Activated CD8-positive, alpha-beta T cell treated with anti-CD3 and anti-CD28 coated beads, Interleukin-2, amount 10 ng/mL, durations not matched to agents 7 days and 5 days (primary cell): ENCODE measurements around the gene MRPL36. TPM values are rescaled to one million over a fixed set of nuclear protein-coding genes. Genes with fewer than 3 reads are reported as not detected.
"Not testable (repeated sequence)": the region's sequence is repeated elsewhere in the genome, so short reads cannot be mapped to it uniquely, and the experiment has no call there.

Experiments used
- ATAC-seq: fragments of 150-1000 bp; cut with Tn5 transposase; one replicate; pipeline ENCODE4 v1.10.0; 2021; ENCODE audit warnings: moderate library complexity
- CTCF ChIA-PET: fragments of 350-600 bp; sonication (Branson Sonifier 250); formaldehyde crosslinking; loops from one replicate; lab custom pipeline; 2021; ENCODE audit warnings: antibody characterized with exemption; lab: Charles Lee
- POLR2A ChIA-PET: fragments of 350-600 bp; sonication (Branson Sonifier 250); formaldehyde crosslinking; loops from one replicate; lab custom pipeline; 2021; ENCODE audit warnings: antibody characterized with exemption; lab: Charles Lee
- DNase-seq: peaks from one replicate; pipeline ENCODE4 v3.0.0-alpha.2; 2020
- H3K27ac Mint-ChIP-seq: one replicate; pipeline ENCODE4 v1.8.0; 2021; ENCODE audit warnings: mild to moderate bottlenecking, mixed read lengths
- H3K27me3 Mint-ChIP-seq: one replicate; pipeline ENCODE4 v1.8.0; 2021; ENCODE audit warnings: low read depth, mixed read lengths
- H3K36me3 Mint-ChIP-seq: one replicate; pipeline ENCODE4 v1.8.0; 2021; ENCODE audit warnings: low read depth, mixed read lengths
- H3K4me1 Mint-ChIP-seq: one replicate; pipeline ENCODE4 v1.8.0; 2021; ENCODE audit warnings: low read depth, mixed read lengths
- H3K4me3 Mint-ChIP-seq: one replicate; pipeline ENCODE4 v1.8.0; 2021; ENCODE audit warnings: mild to moderate bottlenecking, mixed read lengths
- H3K9me3 Mint-ChIP-seq: one replicate; pipeline ENCODE4 v1.8.0; 2022; ENCODE audit warnings: mixed read lengths; ENCODE audit not compliant: insufficient read depth
- total RNA-seq, 2 experiments: library from RNA; stranded (reverse); gene quantifications; one replicate each; pipeline ENCODE4 v1.2.3, GENCODE V29; 2021

MRPL36 gene
- total RNA-seq, 2 experiments from 2014 or later: 57.9 to 60.4 TPM

DNA sequence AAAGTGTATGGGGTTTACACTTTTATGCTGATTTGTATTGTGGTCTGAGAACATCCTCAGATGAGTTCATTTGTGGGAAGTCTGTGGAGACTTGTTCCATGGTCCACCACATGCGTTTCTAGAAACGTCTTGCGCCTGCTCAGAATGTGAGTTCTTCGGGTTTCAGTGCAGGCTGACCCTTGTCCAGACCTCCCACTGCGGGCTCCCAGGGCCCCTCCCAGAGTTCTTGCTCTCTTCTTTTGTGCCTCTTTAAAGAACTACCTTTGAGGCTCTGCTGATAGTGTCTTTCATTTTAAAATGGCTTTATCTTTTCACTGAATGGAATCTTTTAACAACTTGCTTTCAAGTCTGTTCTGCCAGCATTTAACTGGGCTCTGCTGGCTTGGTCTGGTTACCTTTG, 19.1 kb upstream of the MRPL36 start:
- ATAC-seq (no peak), DNase-seq (no peak)
- Mint-ChIP-seq H3K27me3 (no peaks in the 10 kb centered on the region), H3K36me3 (peaks cover 53% of the 10 kb centered on the region), H3K9me3 (no peaks in the 10 kb centered on the region), H3K4me1 (peaks cover 5% of the 10 kb centered on the region), H3K27ac (no peak overlapping the region), H3K4me3 (no peak overlapping the region)
- POLR2A ChIA-PET: no interaction called here
- CTCF ChIA-PET: no interaction called here

- H3K27me3 Mint-ChIP-seq: no peaks in the 10 kb centered on the region
- DNase-seq: no peak
- H3K27ac Mint-ChIP-seq: no peak overlapping the region
- ChIA-PET POLR2A (no interaction called here), CTCF (no interaction called here)
- H3K9me3 Mint-ChIP-seq: no peaks in the 10 kb centered on the region
- H3K4me3 Mint-ChIP-seq: no peak overlapping the region
- peaks cover 56% of the 10 kb centered on the region for H3K36me3 Mint-ChIP-seq
- H3K4me1 Mint-ChIP-seq: peaks cover 5% of the 10 kb centered on the region
- peak; percentile 36 for ATAC-seq
Measured at GRCh38 chr5:1817261-1818043, 17.8 kb upstream of the MRPL36 start.

GRCh38 chr5:1816495-1817089, 17.0 kb upstream of the MRPL36 start:
- H3K36me3 Mint-ChIP-seq: peaks cover 63% of the 10 kb centered on the region
- H3K4me1 Mint-ChIP-seq, CTCF ChIA-PET, H3K27me3 Mint-ChIP-seq, ATAC-seq, H3K4me3 Mint-ChIP-seq, H3K27ac Mint-ChIP-seq, POLR2A ChIA-PET, H3K9me3 Mint-ChIP-seq, DNase-seq: not testable (repeated sequence)

- Mint-ChIP-seq H3K27me3 (no peaks in the 10 kb centered on the region), H3K27ac (no peak overlapping the region), H3K9me3 (no peaks in the 10 kb centered on the region), H3K4me3 (no peak overlapping the region), H3K4me1 (peaks cover 5% of the 10 kb centered on the region), H3K36me3 (peaks cover 63% of the 10 kb centered on the region)
- ATAC-seq (no peak), DNase-seq (no peak)
- ChIA-PET CTCF (no interaction called here), POLR2A (no interaction called here)
Measured at GRCh38 chr5:1815881-1816292, 16.2 kb upstream of the MRPL36 start.

DNA sequence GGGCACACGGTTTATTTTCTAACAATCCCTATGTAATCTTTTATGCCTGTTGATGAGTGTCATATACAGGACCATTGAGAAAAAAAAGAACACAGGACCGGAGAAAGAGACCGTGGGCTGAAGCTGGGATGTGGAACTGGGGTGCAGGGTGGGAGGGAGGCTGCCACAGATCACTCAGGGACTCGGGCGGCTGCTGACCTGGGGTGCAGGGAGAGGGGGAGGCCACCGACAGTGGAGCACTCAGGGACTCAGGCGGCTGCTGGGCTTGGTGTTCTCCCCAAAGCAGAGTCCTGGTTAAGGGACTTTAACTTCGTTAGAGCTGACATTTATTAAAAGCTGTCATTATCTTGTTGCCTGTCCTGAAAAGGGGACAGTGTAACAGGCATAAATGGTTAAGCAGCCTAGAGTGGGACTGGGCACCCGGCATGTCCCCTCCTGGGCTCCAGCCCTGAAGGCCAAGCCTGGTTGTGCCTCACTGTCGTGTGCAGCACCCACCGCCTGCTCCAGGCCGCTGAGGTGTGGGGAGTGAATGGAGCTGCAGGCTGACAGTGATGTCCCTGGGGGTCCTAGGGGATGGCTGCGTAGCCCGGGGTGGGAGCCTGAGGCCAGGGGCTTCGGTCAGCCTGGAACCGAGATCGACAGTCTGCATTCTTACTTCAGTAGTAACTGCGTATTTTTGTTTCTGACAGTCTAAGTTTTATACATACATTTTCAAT, 15.6 kb upstream of the MRPL36 start:
- Mint-ChIP-seq H3K4me1 (peaks cover 5% of the 10 kb centered on the region), H3K9me3 (no peaks in the 10 kb centered on the region), H3K4me3 (no peak overlapping the region), H3K36me3 (peaks cover 67% of the 10 kb centered on the region), H3K27ac (no peak overlapping the region), H3K27me3 (no peaks in the 10 kb centered on the region)
- POLR2A ChIA-PET: no interaction called here
- ATAC-seq (no peak), DNase-seq (no peak)
- CTCF ChIA-PET: no interaction called here

- DNase-seq: no peak
- Mint-ChIP-seq H3K9me3 (no peaks in the 10 kb centered on the region), H3K36me3 (peaks cover 67% of the 10 kb centered on the region), H3K27ac (no peak overlapping the region), H3K27me3 (no peaks in the 10 kb centered on the region), H3K4me1 (peaks cover 5% of the 10 kb centered on the region), H3K4me3 (no peak overlapping the region)
- POLR2A ChIA-PET: no interaction called here
- no peak for ATAC-seq
- CTCF ChIA-PET: no interaction called here
Measured at GRCh38 chr5:1814183-1815020, 14.8 kb upstream of the MRPL36 start.

GRCh38 chr5:1810581-1811101, 11.0 kb upstream of the MRPL36 start:
- ATAC-seq (no peak), DNase-seq (no peak)
- Mint-ChIP-seq H3K36me3 (peaks cover 56% of the 10 kb centered on the region), H3K27me3 (no peaks in the 10 kb centered on the region), H3K4me1 (peaks cover 8% of the 10 kb centered on the region), H3K4me3 (no peak overlapping the region), H3K27ac (no peak overlapping the region), H3K9me3 (no peaks in the 10 kb centered on the region)
- ChIA-PET POLR2A (no interaction called here), CTCF (no interaction called here)

GRCh38 chr5:1809416-1810035, 9.9 kb upstream of the MRPL36 start:
- Mint-ChIP-seq H3K4me1 (peaks cover 10% of the 10 kb centered on the region), H3K4me3 (no peak overlapping the region), H3K27me3 (no peaks in the 10 kb centered on the region), H3K9me3 (no peaks in the 10 kb centered on the region), H3K27ac (no peak overlapping the region), H3K36me3 (peaks cover 57% of the 10 kb centered on the region)
- ChIA-PET POLR2A (no interaction called here), CTCF (interaction anchor here (0.6 kb wide), 1 partner anchor 9 kb away, joined by 3 read pairs; no protein-coding TSS in a partner anchor)
- ATAC-seq: no peak
- no peak for DNase-seq

DNA sequence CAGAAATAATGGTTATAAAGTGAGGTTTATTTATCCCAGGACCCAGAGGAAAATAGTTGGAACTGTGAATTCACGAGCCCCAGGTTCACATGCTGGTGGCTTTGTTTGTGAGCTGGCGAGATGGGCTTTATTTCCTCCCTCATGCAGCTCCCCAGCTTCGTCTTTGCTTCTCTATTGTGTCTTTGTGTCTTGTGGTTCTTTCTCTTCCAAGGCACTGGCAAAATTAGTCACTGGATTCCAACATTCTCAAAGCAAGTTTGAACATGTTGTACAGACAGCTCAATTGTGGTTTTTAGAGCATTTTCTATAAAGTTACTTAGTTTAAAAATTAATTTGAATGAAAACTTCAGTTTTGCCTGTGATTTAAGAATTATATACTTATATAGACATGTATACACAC, 8.8 kb upstream of the MRPL36 start:
- Mint-ChIP-seq H3K4me1 (peaks cover 17% of the 10 kb centered on the region), H3K27me3 (no peaks in the 10 kb centered on the region), H3K9me3 (no peaks in the 10 kb centered on the region), H3K36me3 (peaks cover 59% of the 10 kb centered on the region), H3K4me3 (no peak overlapping the region), H3K27ac (no peak overlapping the region)
- ChIA-PET CTCF (interaction anchor here (1.3 kb wide), 1 partner anchor 11 kb away, joined by 3 read pairs; no protein-coding TSS in a partner anchor), POLR2A (interaction anchor here (1.6 kb wide), 1 partner anchor 16 kb away, joined by 4 read pairs; no protein-coding TSS in a partner anchor)
- DNase-seq: no peak
- no peak for ATAC-seq

GRCh38 chr5:1807451-1808185, 8.0 kb upstream of the MRPL36 start:
- Mint-ChIP-seq H3K36me3 (peaks cover 67% of the 10 kb centered on the region), H3K4me1 (peaks cover 25% of the 10 kb centered on the region), H3K27ac (no peak overlapping the region), H3K27me3 (no peaks in the 10 kb centered on the region), H3K4me3 (no peak overlapping the region), H3K9me3 (no peaks in the 10 kb centered on the region)
- ChIA-PET POLR2A (interaction anchor here (1.6 kb wide), 1 partner anchor 15 kb away, joined by 4 read pairs; no protein-coding TSS in a partner anchor), CTCF (interaction anchor here (0.9 to 1.3 kb wide), 2 partner anchors 12 to 45 kb away, joined by 3 read pairs; no protein-coding TSS in a partner anchor)
- ATAC-seq (no peak), DNase-seq (no peak)
